K562 (cell line): ENCODE data around the gene UBXN1. TPM values are rescaled to one million over a fixed set of nuclear protein-coding genes. Genes with fewer than 3 reads are reported as not detected.

ENCODE experiments used
- ATF6 ChIP-seq: sonication (generic); formaldehyde crosslinking; IDR thresholded peaks from 2 replicates; pipeline ENCODE4 v1.4.0; 2020; ENCODE audit warnings: mild to moderate bottlenecking, missing genetic modification reagents
- BCOR ChIP-seq: fragments of 450-650 bp; IDR thresholded peaks from 2 replicates; pipeline ENCODE4 v1.6.1; 2016
- CBX8 ChIP-seq: fragments of 200-600 bp; sonication (generic); IDR thresholded peaks from 2 replicates; pipeline ENCODE4 v1.6.1; 2012; ENCODE audit warnings: borderline replicate concordance, mixed run types, low read depth, mild to moderate bottlenecking, moderate library complexity, mixed read lengths, low read length, control low read depth, inconsistent platforms; ENCODE audit not compliant: poor library complexity, severe bottlenecking; ENCODE audit errors: extremely low read depth
- DPF2 ChIP-seq: fragments of 450-650 bp; IDR thresholded peaks from 2 replicates; pipeline ENCODE4 v1.6.1; 2016
- MGA ChIP-seq: fragments of 450-650 bp; IDR thresholded peaks from 2 replicates; pipeline ENCODE4 v1.6.1; 2016; ENCODE audit warnings: mild to moderate bottlenecking, moderate library complexity
- RNF2 ChIP-seq: sonication (generic); IDR thresholded peaks from 2 replicates; pipeline ENCODE4 v1.6.1; 2016
- SP1 ChIP-seq: sonication (generic); formaldehyde crosslinking; IDR thresholded peaks from 2 replicates; pipeline ENCODE4 v1.8.1; 2022; ENCODE audit warnings: mild to moderate bottlenecking, missing genetic modification reagents
- TCFL5 ChIP-seq: fragments of 250-450 bp; sonication (Bioruptor Pico); conservative IDR thresholded peaks from 2 replicates; pipeline ENCODE4 v1.6.1; 2021; ENCODE audit warnings: mild to moderate bottlenecking, moderate library complexity, matching md5 sums
- THAP7 ChIP-seq: fragments of 250-450 bp; sonication (Bioruptor Pico); IDR thresholded peaks from 2 replicates; pipeline ENCODE4 v1.5.0; 2021
- ZNF121 ChIP-seq: sonication (generic); formaldehyde crosslinking; conservative IDR thresholded peaks from 2 replicates; pipeline ENCODE4 v1.8.0; 2022; ENCODE audit warnings: missing genetic modification reagents
- ZNF324 ChIP-seq: fragments of 250-450 bp; sonication (Bioruptor Pico); IDR thresholded peaks from 2 replicates; pipeline ENCODE4 v1.4.0; 2020; ENCODE audit warnings: mild to moderate bottlenecking
- ZNF408 ChIP-seq: fragments of 250-450 bp; sonication (Bioruptor Pico); IDR thresholded peaks from 2 replicates; pipeline ENCODE4 v1.4.0; 2020; ENCODE audit warnings: low read depth, mild to moderate bottlenecking, moderate library complexity
- polyA plus RNA-seq, 8 experiments: library from polyadenylated mRNA; depleted of rRNA in 4 of 8; stranded (reverse) in 5 of 8; unstranded in 3 of 8; fragments of >200 nt; fragmentation: Nextera tagmentation in 2 of 8; fragmentation: Illumina TruSeq in 1 of 8; extraction: Ambion mirVana in 2 of 8; extraction: Trizol in 1 of 8; gene quantifications; 2 replicates each; pipeline versions ENCODE4 v1.2.1 to v1.2.3, GENCODE V29; 2011 to 2014; ENCODE audit warnings: inconsistent platforms in 1 of 8, missing spikeins in 1 of 8
- total RNA-seq, 7 experiments: library from RNA; depleted of rRNA in 6 of 7; stranded (reverse); fragments of >200 nt in 6 of 7; fragmentation: Illumina TruSeq in 2 of 7; extraction: Trizol in 2 of 7; gene quantifications; 2 replicates each; pipeline versions ENCODE4 v1.2.1 to v1.2.3, GENCODE V29; 2011 to 2021; ENCODE audit warnings: low replicate concordance in 1 of 7

The UBXN1 gene
- total and polyA plus RNA-seq, 9 of the 15 experiments (the other 6 are each of a cell fraction or from before 2014, with no cell fraction given): 4.8 to 263 (median 99.7) TPM

- peak; percentile 89; the same call in 1 of the 2 replicates for TF ChIP-seq ATF6 (CRISPR knock-in tag)
- TF ChIP-seq TCFL5: no peak
- 0 out of 2 replicates have a peak, but pooled peaks have one; percentile 15 for TF ChIP-seq BCOR
- TF ChIP-seq ZNF324: no peak
- 0 out of 2 replicates have a peak, but pooled peaks have one; percentile 44 for TF ChIP-seq DPF2
- no peak for TF ChIP-seq CBX8
- no peak for TF ChIP-seq ZNF121
- no peak for TF ChIP-seq ZNF408 (CRISPR knock-in tag)
- TF ChIP-seq SP1 (CRISPR knock-in tag): peak; percentile 32; the same call in 1 of the 2 replicates
- no peak; the same call in 1 of the 2 replicates for TF ChIP-seq RNF2
- TF ChIP-seq THAP7: peak; percentile 75; the same call in 1 of the 2 replicates
- TF ChIP-seq MGA: peak; percentile 68
These were observed at the start of gene UBXN1 (continued) for GRCh38 chr11:62678770-62679696.
